ENCODE results near the gene C22orf15.

The C22orf15 gene

DNA sequence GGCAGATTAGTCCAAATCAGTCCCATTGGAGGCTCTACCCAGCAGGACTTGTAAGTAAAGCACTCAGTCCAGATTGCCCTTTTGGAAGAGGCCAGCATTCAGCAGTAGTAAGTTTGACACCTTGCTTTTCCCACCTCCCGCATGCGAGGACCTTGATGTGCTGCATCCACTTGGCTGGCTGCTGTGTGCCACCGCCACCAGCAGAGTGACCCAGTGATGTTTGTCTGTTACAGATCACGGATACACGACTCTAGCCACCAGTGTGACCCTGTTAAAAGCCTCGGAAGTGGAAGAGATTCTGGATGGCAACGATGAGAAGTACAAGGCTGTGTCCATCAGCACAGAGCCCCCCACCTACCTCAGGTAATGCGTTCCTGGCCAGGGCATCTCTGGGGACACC lies 30.5 kb downstream of the C22orf15 start:
- no peak overlapping the region for H3K27ac ChIP-seq

DNA sequence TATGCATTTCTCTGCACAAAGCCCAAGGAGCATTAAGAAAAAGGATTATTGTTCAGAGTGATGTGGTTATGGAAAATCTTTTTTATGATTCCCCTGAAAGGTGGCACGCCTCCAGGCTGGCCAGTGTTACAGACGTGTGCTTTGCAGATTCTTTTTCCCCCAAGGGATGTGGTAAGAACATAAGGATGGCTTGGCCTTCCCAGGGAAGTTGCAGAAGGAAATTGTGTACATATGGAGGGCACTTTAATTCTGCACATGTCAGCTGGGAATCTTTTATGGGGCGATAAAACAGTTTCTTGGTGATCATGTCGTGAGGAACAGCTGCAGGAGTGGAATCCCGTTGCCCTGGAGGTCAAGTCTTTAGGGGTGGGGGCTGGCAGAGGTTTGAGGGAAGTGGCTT lies 33.7 kb downstream of the C22orf15 start:
- H3K27me3 ChIP-seq = no peaks in the 10 kb centered on the region
- H3K27ac ChIP-seq = no peak overlapping the region
- H3K4me3 ChIP-seq = no peak overlapping the region
- H3K4me1 ChIP-seq = no peaks in the 10 kb centered on the region
- peaks cover 48 to 89% (median 69%) of the 10 kb centered on the region in 3 donors for H3K36me3 ChIP-seq
- TF ChIP-seq, protein P1, sequence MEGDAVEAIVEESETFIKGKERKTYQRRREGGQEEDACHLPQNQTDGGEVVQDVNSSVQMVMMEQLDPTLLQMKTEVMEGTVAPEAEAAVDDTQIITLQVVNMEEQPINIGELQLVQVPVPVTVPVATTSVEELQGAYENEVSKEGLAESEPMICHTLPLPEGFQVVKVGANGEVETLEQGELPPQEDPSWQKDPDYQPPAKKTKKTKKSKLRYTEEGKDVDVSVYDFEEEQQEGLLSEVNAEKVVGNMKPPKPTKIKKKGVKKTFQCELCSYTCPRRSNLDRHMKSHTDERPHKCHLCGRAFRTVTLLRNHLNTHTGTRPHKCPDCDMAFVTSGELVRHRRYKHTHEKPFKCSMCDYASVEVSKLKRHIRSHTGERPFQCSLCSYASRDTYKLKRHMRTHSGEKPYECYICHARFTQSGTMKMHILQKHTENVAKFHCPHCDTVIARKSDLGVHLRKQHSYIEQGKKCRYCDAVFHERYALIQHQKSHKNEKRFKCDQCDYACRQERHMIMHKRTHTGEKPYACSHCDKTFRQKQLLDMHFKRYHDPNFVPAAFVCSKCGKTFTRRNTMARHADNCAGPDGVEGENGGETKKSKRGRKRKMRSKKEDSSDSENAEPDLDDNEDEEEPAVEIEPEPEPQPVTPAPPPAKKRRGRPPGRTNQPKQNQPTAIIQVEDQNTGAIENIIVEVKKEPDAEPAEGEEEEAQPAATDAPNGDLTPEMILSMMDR (IDR thresholded peaks at IDR 0.05) = no peak
- H3K9me3 ChIP-seq = no peaks in the 10 kb centered on the region
- intact Hi-C loops (cut with DNase I; ENCODE audit: low total_unique reads) = no loop called here
- no peak for DNase-seq

More for the DNA sequence above, 30.5 kb downstream of the C22orf15 start:
- no peaks in the 10 kb centered on the region for H3K27me3 ChIP-seq
- DNase-seq = no peak
- TF ChIP-seq, protein P1 (IDR thresholded peaks at IDR 0.05) = no peak
- no peak overlapping the region for H3K4me3 ChIP-seq
- no peaks in the 10 kb centered on the region for H3K9me3 ChIP-seq
- peaks cover 33 to 64% (median 48%) of the 10 kb centered on the region in 3 donors for H3K36me3 ChIP-seq
- intact Hi-C loops (cut with DNase I; ENCODE audit: low total_unique reads) = no loop called here
- peaks cover 0 to 16% (median 7%) of the 10 kb centered on the region in 4 donors for H3K4me1 ChIP-seq

DNA sequence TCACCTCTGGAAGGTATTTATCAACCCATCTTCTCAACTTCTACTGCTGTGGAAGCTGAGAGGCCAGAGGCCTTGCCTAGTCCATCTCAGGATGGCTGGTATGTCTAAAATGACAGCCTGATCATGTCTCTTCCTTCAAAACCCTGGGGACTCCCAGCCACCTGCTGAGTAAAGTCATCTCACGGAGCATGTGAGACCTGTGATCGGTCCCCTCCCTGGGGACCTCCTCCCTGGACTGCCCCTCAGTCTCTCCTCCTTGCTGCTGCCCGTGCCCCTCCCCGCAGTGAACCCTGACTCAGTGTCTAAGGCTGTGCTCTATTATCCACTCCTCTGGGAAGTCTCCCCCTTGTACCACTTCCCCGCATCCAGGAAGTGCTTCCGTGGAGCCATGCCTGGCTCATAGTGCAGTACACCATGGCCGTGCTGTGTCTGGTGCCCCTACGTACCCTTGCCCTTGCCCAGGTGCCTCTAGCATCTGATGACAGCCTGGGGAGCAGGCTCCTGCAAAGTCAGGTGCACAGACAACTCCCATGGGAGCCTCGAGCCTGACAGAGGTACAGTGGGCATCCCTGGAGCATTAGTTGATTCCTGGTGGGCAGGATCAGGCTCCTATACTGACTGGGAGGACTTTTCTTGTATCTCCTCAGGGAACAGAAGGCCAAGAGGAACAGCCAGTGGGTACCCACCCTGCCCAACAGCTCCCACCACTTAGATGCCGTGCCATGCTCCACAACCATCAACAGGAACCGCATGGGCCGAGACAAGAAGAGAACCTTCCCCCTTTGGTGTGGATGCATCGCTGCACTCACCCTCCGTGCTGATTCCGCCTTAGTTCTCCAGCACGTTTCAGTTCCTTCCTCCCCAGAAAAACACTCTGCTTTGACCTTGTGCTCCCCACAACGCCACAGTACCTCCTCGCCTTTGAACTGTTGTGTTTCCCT lies 37.8 kb downstream of the C22orf15 start:
- no peaks in the 10 kb centered on the region for H3K27me3 ChIP-seq
- TF ChIP-seq, protein P1 (IDR thresholded peaks at IDR 0.05) = no peak
- intact Hi-C loops (cut with DNase I; ENCODE audit: low total_unique reads) = no loop called here
- no peaks in the 10 kb centered on the region for H3K9me3 ChIP-seq
- no peak overlapping the region for H3K27ac ChIP-seq
- peaks cover 59 to 89% (median 73%) of the 10 kb centered on the region in 3 donors for H3K36me3 ChIP-seq
- DNase-seq = no peak
- H3K4me1 ChIP-seq = no peaks in the 10 kb centered on the region
- no peak overlapping the region for H3K4me3 ChIP-seq

DNA sequence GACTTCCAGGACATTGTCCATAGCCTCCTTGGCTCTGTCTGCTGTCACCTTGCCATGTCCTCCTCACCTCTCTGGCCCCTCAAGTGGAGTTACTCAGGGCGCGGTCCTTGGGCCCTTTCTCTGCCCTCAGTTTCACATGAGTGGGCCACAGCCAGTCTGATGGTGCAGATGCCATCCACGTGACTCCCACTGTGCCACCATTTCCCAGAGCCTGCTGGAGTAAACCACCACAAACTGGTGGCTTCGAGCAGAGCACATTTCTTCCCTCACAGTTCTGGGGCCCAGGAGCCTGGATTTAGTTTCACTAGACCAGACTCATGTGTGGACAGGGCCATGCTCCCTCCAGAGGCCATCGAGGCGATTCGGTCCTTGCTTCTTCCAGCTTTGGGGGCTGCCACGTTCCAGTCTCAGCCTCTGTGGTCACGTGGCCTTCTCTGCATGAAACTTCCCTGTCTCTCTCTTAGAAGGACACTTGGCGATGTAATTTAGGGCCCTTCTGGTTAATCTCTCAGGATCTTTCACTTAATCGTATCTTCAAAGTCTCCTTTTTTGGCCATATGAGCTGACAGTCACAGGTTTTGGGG lies 38.5 kb downstream of the C22orf15 start:
- Histone ChIP-seq H3K36me3 (peaks cover 61 to 89% (median 80%) of the 10 kb centered on the region in 3 donors), H3K27ac (no peak overlapping the region), H3K4me1 (no peaks in the 10 kb centered on the region)

DNA sequence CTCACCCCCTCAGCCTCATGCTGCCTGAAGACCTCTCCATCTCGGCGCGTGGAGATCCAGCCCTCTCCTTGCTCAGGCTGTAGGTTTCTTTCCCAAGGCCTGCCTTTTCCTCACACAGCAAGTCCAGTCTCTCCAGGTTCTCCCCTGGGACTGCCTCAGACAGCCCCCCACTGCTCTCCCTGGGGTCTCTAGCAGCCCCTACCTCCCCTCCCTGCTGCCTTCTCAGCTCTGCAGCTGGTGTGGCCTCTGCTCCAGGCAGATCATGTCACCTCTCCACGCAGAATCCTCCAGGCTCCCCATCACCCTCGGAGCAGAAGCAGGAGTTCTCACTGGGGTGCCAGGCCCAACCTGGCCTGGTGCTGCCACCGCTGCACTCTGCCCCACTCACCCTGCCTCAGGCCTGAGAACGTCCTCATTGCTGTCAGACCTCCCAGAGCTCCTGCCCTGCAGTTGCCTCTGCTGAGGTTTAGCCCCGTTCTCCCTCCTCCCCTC lies 39.1 kb downstream of the C22orf15 start:
- H3K9me3 ChIP-seq = no peaks in the 10 kb centered on the region
- intact Hi-C loops (cut with DNase I; ENCODE audit: low total_unique reads) = no loop called here
- no peaks in the 10 kb centered on the region for H3K27me3 ChIP-seq
- TF ChIP-seq, protein P1 (IDR thresholded peaks at IDR 0.05) = no peak
- no peak overlapping the region for H3K27ac ChIP-seq
- H3K36me3 ChIP-seq = peaks cover 63 to 89% (median 79%) of the 10 kb centered on the region in 3 donors
- no peak overlapping the region for H3K4me3 ChIP-seq
- H3K4me1 ChIP-seq = no peaks in the 10 kb centered on the region
- DNase-seq = no peak

More for the DNA sequence above, 38.5 kb downstream of the C22orf15 start:
- intact Hi-C loops (cut with DNase I; ENCODE audit: low total_unique reads) = no loop called here
- no peak overlapping the region for H3K4me3 ChIP-seq
- no peaks in the 10 kb centered on the region for H3K27me3 ChIP-seq
- TF ChIP-seq, protein P1 (IDR thresholded peaks at IDR 0.05) = no peak
- H3K9me3 ChIP-seq = no peaks in the 10 kb centered on the region
- no peak for DNase-seq
